HUES64 (cell line): Measurements from ENCODE around the gene GSN.

ENCODE experiments used
- H3K27ac ChIP-seq: 2 replicates; pipeline ENCODE4 v1.7.0; 2013; ENCODE audit warnings: low read depth, low read length, inconsistent platforms
- H3K27me3 ChIP-seq: 2 replicates; pipeline ENCODE4 v1.6.1; 2013; ENCODE audit warnings: mild to moderate bottlenecking, low read length; ENCODE audit not compliant: insufficient read depth
- H3K36me3 ChIP-seq: 2 replicates; pipeline ENCODE4 v1.6.1; 2013; ENCODE audit warnings: mild to moderate bottlenecking, low read length; ENCODE audit not compliant: insufficient read depth
- H3K4me1 ChIP-seq: 2 replicates; pipeline ENCODE4 v1.6.1; 2013; ENCODE audit warnings: mild to moderate bottlenecking, low read length, moderate library complexity; ENCODE audit not compliant: insufficient read depth
- H3K4me3 ChIP-seq: 2 replicates; pipeline ENCODE4 v1.5.1; 2013; ENCODE audit warnings: mild to moderate bottlenecking, low read length, moderate library complexity
- H3K9ac ChIP-seq: 2 replicates; pipeline ENCODE4 v1.6.1; 2013; ENCODE audit warnings: mild to moderate bottlenecking, low read depth, low read length
- H3K9me3 ChIP-seq: 2 replicates; pipeline ENCODE4 v1.6.1; 2013; ENCODE audit warnings: low read depth, low read length; ENCODE audit not compliant: insufficient read depth
- WGBS: fragments of 150-250, 120-280 bp; methylation state at CpG from one replicate; pipeline ENCODE4 v1.1.7; 2013; ENCODE audit warnings: missing lambda C conversion rate; 5-methylcytosine and 5-hydroxymethylcytosine counted together

The GSN gene

GRCh38 chr9:121246821-121247561, 21.0 kb upstream of the GSN start:
- peaks cover 2% of the 10 kb centered on the region for H3K27me3 ChIP-seq
- peaks cover 10% of the 10 kb centered on the region for H3K9me3 ChIP-seq

GRCh38 chr9:121249563-121249962, 18.4 kb upstream of the GSN start:
- Histone ChIP-seq H3K36me3 (no peaks in the 10 kb centered on the region), H3K4me3 (no peak overlapping the region), H3K9ac (no peak overlapping the region), H3K27ac (no peak overlapping the region), H3K27me3 (peaks cover 23% of the 10 kb centered on the region), H3K4me1 (peaks cover 13% of the 10 kb centered on the region), H3K9me3 (0 out of 2 replicates have a peak, but pooled peaks cover 4% of the 10 kb centered on the region)
- 89% methylated on average over 3 of the region's 3 CpGs for WGBS

More at GRCh38 chr9:121246821-121247561, 21.0 kb upstream of the GSN start:
- H3K4me3 ChIP-seq = no peak overlapping the region
- H3K36me3 ChIP-seq = no peaks in the 10 kb centered on the region
- no peaks in the 10 kb centered on the region for H3K4me1 ChIP-seq
- no peak overlapping the region for H3K27ac ChIP-seq
- WGBS = 92% methylated on average over 12 of the region's 12 CpGs
- H3K9ac ChIP-seq = no peak overlapping the region

DNA sequence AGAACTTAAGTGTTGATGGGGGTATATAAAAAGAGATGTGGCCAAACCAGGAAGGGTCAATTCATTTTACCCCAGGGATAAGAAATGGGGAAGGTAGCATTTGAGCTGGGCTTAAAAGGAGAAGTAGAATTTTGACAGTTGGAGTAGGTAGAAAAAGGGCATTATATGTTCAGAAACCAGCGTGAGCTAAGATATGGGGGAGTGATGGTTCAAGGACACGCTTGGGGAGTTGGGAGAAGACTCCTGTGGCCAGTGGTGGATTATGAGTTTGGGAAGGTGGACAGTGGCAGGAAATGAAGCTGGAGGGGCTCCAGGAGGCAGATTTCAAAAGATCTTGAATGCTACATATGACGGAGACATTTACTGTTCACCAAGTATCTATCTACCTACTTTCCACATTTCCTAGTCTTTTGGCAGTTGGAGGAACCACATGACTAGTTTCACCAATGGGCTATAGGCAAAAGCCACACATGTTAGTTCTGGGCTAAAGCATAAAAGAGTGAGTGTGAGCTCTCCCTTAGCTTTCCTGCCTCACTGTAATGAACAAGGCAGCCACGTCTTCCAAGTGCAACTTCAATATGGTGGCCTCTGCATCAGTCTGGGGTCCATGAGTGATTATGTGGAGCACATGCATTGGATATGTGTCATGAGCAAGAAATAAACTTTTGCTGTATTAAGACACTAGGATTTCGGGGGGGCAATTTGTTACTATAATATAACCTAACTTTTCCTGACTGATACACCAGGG, 15.7 kb upstream of the GSN start:
- peaks cover 26% of the 10 kb centered on the region for H3K27me3 ChIP-seq
- H3K36me3 ChIP-seq = no peaks in the 10 kb centered on the region
- 98% methylated on average over 4 of the region's 5 CpGs for WGBS
- no peak overlapping the region for H3K27ac ChIP-seq
- no peak overlapping the region for H3K9ac ChIP-seq
- peaks cover 14% of the 10 kb centered on the region for H3K4me1 ChIP-seq
- no peak overlapping the region for H3K4me3 ChIP-seq
- H3K9me3 ChIP-seq = no peaks in the 10 kb centered on the region

GRCh38 chr9:121253162-121253561, 14.8 kb upstream of the GSN start:
- Histone ChIP-seq H3K27me3 (peaks cover 26% of the 10 kb centered on the region), H3K4me3 (no peak overlapping the region), H3K9me3 (no peaks in the 10 kb centered on the region), H3K9ac (no peak overlapping the region), H3K4me1 (peaks cover 14% of the 10 kb centered on the region), H3K27ac (no peak overlapping the region), H3K36me3 (no peaks in the 10 kb centered on the region)
- WGBS = 91% methylated on average over 2 of the region's 2 CpGs

DNA sequence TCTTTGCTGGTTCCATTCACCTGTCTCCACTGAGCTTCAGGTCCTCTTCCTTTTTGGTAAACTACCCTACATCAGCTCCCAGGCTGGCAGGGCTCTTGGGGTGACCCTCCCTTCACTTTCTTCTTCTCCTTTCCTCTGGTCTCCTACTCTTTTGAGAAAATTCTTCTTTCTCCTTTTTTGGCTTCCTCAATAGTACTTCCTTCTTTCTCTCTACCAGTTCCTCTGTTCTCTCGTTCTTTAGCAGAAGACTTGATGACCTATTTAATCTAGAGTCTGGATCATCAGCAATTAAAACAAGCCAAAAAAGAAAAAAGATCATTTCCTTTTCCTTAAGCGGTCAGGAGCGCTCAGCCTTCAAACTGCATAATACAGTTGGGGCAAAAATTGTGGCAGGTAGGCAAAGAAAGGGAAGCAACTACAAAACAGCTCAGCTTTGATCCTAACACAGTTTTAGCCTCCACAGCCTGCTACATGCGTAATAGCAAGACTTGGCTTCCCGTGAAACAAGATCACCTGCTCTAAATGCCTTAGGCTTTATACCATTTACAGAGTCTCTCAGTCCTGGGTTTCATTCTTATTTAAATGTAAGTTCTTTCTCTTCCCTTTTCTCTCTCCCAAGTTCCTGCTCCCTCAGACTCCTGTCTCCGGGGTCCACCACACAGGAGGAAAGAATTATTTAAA, 14.0 kb upstream of the GSN start:
- peaks cover 26% of the 10 kb centered on the region for H3K27me3 ChIP-seq
- peaks cover 14% of the 10 kb centered on the region for H3K4me1 ChIP-seq
- no peak overlapping the region; the same call in 1 of the 2 replicates for H3K27ac ChIP-seq
- WGBS = 23% methylated on average over 6 of the region's 6 CpGs
- H3K4me3 ChIP-seq = no peak overlapping the region
- no peak overlapping the region for H3K9ac ChIP-seq
- H3K9me3 ChIP-seq = no peaks in the 10 kb centered on the region
- H3K36me3 ChIP-seq = no peaks in the 10 kb centered on the region

DNA sequence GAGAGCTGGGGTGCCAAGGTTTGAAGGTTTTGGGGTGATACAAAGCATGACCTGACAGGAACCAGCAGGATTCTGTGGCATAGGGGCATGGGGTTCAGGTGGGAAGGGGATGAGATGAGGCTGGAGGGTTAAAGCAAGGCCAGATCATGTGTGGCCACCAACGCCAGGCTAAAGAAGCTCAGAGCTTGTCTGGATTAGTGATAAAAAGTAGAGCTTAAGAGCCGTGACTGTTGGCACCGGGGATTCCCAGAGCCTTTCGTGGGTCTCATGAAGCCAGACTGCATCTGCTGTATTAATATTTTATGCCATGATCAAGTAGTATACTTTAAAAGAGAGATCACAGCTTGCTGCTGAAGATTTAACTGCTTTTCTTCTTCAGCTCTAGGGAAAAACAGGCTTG, 8.5 kb upstream of the GSN start:
- Histone ChIP-seq H3K4me1 (peaks cover 19% of the 10 kb centered on the region), H3K9me3 (no peaks in the 10 kb centered on the region), H3K27me3 (peaks cover 21% of the 10 kb centered on the region), H3K9ac (no peak overlapping the region), H3K36me3 (no peaks in the 10 kb centered on the region), H3K27ac (no peak overlapping the region), H3K4me3 (no peak overlapping the region)
- 95% methylated on average over 4 of the region's 4 CpGs for WGBS

GRCh38 chr9:121259935-121260334, 8.0 kb upstream of the GSN start:
- H3K9me3 ChIP-seq = no peaks in the 10 kb centered on the region
- H3K36me3 ChIP-seq = no peaks in the 10 kb centered on the region
- 86% methylated on average over 5 of the region's 5 CpGs for WGBS
- no peak overlapping the region for H3K9ac ChIP-seq
- no peak overlapping the region for H3K27ac ChIP-seq
- peaks cover 25% of the 10 kb centered on the region for H3K27me3 ChIP-seq
- H3K4me1 ChIP-seq = peaks cover 17% of the 10 kb centered on the region
- no peak overlapping the region for H3K4me3 ChIP-seq

DNA sequence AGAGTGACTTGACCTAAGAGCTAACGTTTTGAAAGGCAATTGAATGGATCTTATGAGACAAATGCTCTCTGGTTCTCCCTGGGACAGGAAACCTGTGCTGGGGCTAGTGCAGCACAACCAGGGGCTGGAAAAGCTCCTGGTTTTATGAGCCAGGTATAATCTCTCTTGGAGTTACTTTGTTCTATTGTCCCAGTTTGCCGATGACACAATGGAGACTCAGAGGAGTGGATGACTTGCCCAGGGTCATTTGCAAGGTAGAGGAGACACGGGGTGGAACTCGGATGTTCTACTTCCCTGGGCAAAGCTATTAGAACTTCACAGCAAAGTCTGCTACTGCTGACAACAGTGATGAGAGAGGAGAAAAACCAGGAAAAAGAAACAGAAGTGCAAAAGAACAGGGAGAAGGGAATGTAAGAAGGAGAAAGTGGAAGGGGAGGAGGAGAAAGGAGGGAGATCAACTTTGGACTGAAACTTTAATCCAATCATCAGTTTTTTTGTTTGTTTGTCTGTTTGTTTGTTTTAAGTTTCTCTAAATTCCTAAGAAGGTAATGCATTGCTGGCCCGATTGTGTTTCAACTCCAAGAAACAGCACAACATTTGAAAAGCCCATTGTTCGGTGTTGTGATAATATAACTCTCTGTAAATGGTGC, 7.4 kb upstream of the GSN start:
- WGBS = 52% methylated on average over 6 of the region's 6 CpGs
- no peak overlapping the region for H3K4me3 ChIP-seq

DNA sequence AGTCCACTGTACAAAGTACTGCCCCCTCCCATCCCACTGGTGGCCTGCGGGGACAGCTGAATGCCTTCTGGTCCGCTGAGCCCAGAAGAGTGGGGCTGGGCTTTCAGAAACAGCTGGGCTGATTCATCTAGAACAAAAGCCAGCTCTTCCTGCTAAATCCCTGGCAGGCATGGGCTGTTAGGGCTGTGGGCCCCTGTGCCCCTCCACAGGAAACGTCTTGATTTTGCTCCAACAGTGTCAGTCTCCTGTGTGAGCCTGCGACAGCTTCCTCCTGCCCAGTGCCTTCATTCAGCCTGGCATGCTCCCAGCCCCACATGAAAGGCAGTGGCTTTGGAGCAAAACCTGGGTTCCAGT, 6.9 kb upstream of the GSN start:
- Histone ChIP-seq H3K4me1 (peaks cover 17% of the 10 kb centered on the region), H3K27ac (no peak overlapping the region), H3K9ac (no peak overlapping the region), H3K27me3 (peaks cover 34% of the 10 kb centered on the region), H3K36me3 (no peaks in the 10 kb centered on the region), H3K9me3 (no peaks in the 10 kb centered on the region), H3K4me3 (no peak overlapping the region)
- WGBS = 17% methylated on average over 4 of the region's 4 CpGs

More for the DNA sequence above, 7.4 kb upstream of the GSN start:
- H3K9ac ChIP-seq = no peak overlapping the region
- H3K9me3 ChIP-seq = no peaks in the 10 kb centered on the region
- no peaks in the 10 kb centered on the region for H3K36me3 ChIP-seq
- H3K4me1 ChIP-seq = peaks cover 17% of the 10 kb centered on the region
- no peak overlapping the region for H3K27ac ChIP-seq
- peaks cover 29% of the 10 kb centered on the region for H3K27me3 ChIP-seq

DNA sequence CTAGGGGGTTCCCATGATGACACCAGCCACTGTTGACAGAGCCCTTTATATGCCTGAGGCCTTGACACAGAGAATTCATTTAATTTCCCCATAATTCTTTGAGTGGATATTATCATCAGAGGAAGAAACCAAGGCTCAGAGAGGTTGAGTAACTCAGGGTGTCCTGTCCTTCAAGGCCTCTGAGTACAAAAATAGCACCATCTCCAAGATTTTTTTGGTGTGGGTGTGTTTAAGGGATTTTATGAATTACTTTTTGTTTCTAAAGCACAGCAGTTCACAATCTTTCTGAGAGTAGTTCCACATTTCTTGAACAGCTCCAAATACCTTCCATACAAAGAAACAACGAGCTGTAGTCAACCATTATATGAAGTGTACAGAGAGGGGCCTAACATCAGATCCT, 6.2 kb upstream of the GSN start:
- whole genome bisulfite sequencing = 67% methylated on average over 1 of the region's 1 CpG
- Histone ChIP-seq H3K9ac (no peak overlapping the region), H3K27ac (no peak overlapping the region), H3K9me3 (no peaks in the 10 kb centered on the region), H3K4me1 (peaks cover 17% of the 10 kb centered on the region), H3K36me3 (no peaks in the 10 kb centered on the region), H3K27me3 (peaks cover 41% of the 10 kb centered on the region), H3K4me3 (no peak overlapping the region)

DNA sequence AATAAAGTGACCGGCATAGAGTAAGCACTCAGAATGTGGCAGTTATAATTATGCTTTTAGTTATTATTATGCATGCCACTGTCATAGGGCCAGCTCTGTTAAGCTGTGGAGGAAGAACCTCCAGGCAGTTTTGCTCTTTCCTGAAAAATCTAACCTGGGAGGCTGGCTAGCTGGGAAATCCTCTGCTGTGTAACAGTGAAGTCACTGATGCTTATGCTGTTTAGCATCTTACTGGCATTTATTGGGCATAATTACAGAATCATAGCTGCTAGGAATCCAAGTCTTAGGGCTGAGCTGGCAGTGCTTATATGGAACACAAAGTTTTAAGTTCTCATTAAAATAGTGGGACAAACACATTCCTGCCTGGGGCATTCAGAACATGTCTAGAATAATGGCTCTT, 5.5 kb upstream of the GSN start:
- Histone ChIP-seq H3K27ac (no peak overlapping the region), H3K9ac (no peak overlapping the region)

More for the DNA sequence above, 5.5 kb upstream of the GSN start:
- Histone ChIP-seq H3K36me3 (no peaks in the 10 kb centered on the region), H3K27me3 (peaks cover 48% of the 10 kb centered on the region), H3K4me3 (no peak overlapping the region), H3K4me1 (peaks cover 23% of the 10 kb centered on the region), H3K9me3 (no peaks in the 10 kb centered on the region)
- 90% methylated on average over 1 of the region's 1 CpG for WGBS
